NCI-H1930 (cell line): ENCODE results near the gene ICAM1.
"Not testable (repeated sequence)": the region's sequence is repeated elsewhere in the genome, so short reads cannot be mapped to it uniquely, and the experiment has no call there.

Experiments
- DNase-seq, 2 experiments: peaks; one replicate each; lab custom pipeline; 2025; lab: John Stamatoyannopoulos, UW

The ICAM1 gene, protein sequence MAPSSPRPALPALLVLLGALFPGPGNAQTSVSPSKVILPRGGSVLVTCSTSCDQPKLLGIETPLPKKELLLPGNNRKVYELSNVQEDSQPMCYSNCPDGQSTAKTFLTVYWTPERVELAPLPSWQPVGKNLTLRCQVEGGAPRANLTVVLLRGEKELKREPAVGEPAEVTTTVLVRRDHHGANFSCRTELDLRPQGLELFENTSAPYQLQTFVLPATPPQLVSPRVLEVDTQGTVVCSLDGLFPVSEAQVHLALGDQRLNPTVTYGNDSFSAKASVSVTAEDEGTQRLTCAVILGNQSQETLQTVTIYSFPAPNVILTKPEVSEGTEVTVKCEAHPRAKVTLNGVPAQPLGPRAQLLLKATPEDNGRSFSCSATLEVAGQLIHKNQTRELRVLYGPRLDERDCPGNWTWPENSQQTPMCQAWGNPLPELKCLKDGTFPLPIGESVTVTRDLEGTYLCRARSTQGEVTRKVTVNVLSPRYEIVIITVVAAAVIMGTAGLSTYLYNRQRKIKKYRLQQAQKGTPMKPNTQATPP

GRCh38 chr19:10270616-10271394 lies at the start of gene ICAM1:
Gene ICAM1 (plus strand): TSS chr19:10271120. CDS start chr19:10271160, 40 bp downstream.
- no peak for DNase-seq

- DNase-seq: no peak
These were observed 48.6 kb upstream of the ICAM1 start for GRCh38 chr19:10222201-10222890.

GRCh38 chr19:10223488-10224213 lies 47.3 kb upstream of the ICAM1 start:
- no peak for DNase-seq

- no peak for DNase-seq
These were observed 46.6 kb upstream of the ICAM1 start for GRCh38 chr19:10224337-10224736.

GRCh38 chr19:10226021-10226375 lies 44.9 kb upstream of the ICAM1 start:
- no peak for DNase-seq

DNA sequence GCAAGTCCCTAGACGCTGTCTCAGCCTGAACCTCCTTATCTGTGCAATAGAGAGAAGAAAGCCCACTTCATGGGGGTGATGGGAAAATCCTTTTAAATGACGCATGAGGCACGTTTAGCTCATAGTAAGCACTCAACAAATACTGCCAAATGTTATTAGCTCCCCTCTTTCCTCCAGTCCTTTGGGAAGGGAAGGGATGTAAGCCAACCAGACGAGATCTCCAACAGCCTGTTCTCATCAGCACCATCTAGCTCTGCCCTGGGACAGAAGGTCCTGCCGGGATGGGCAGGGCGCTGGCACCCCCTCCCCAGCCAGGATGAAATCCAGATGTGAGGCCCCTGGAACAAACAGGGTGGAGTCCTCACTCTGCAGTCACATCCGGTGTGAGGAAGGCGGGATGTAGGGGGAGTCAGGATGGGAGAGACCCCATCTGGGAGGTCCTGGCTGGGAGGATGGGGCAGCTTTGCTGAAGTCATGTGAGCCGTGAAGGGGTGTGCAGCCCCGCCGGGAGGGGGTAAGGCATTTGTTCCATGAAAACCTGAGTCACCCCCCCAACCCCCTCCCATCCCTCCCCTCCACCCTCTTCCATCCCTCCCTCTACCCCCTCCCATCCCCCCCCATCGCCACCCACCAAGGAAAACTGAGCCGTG lies 44.4 kb upstream of the ICAM1 start:
- DNase-seq: no peak

GRCh38 chr19:10227026-10227971 lies 43.6 kb upstream of the ICAM1 start:
- DNase-seq: no peak

DNA sequence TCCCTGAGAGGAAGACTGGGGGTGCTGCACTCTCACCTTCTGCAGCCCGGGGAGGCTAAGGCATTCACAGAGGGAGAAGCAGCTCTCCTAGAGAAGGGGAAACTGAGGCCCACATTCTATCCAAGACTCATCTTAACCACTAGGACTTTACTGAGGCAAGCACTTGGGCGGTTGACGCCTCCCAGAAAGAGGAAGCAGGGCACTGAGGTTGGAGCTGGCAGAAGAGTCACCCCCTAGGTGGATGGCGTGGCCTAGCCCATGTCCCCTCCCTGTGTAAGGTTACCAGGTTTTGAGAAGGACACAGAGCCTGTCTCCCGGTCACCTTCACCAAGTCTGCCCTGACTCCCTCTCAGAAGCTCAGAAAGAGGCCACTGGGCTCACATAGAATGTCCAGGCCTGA lies 42.5 kb upstream of the ICAM1 start:
- DNase-seq: no peak

DNA sequence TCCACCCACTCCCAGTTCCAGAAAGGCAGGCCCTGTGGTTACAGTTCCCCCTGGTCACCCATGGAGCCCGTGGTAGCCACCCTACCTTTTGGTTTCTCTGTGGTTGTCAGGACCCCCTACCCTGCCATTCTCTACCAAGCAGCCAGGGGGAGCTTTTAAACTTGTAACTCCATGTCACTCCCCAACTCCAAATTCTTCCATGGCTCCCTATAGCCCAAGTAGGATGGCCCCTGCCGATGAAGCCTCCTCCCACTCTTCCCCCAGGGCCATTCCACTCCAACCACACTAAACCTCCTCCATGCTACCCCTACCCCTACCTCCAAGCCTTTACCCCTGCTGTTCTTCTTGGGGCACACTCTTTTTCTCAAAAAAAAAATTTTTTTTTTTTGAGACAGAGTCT lies 42.0 kb upstream of the ICAM1 start:
- DNase-seq: no peak

- DNase-seq: peak in 1 of 2 experiments; percentile 38
These were observed 40.6 kb upstream of the ICAM1 start for GRCh38 chr19:10230173-10230860.

DNA sequence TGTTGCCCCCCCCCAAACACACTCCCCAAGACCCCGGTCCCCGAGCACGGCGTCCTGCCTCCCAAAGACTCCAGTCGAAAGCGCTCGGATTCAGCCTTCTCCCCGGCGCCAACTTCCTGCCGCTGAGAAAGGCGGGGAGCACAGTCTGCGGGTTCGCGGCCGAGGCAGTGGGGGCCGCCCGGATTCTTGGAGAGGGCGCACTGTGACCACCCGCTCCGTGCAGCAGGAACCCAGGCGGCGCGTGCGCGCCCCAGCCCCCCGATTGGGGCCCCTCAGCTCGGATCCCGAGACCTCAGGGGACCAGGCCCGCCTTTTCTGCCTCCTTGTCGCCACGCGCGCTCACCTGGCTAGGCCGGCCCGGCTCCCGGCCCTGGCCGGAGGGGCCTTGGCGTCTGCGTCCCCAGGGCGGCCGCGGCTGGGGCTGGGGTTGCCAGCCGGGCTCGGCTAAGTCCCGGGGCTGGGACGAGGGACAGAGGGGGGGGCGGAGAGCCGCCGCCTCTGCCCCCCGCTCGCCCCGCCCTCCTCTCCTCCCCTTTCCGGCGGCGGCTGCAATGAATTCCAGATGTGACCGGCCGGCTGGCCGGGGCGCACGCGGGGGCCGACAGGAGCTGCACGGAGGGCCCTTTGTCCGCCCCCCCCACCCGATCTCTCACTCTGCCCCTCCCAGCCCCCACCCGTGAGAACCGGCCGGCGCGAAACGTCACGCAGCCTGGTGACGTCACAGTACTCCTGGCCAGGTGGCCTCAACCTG lies 39.9 kb upstream of the ICAM1 start, which contains the start of gene S1PR2:
Gene S1PR2, minus strand, starts transcription at position 471 of the 751 bp plus-strand sequence. CDS start 6,426 bp downstream, outside the sequence.
- peak; percentile 58 to 63 for DNase-seq

DNA sequence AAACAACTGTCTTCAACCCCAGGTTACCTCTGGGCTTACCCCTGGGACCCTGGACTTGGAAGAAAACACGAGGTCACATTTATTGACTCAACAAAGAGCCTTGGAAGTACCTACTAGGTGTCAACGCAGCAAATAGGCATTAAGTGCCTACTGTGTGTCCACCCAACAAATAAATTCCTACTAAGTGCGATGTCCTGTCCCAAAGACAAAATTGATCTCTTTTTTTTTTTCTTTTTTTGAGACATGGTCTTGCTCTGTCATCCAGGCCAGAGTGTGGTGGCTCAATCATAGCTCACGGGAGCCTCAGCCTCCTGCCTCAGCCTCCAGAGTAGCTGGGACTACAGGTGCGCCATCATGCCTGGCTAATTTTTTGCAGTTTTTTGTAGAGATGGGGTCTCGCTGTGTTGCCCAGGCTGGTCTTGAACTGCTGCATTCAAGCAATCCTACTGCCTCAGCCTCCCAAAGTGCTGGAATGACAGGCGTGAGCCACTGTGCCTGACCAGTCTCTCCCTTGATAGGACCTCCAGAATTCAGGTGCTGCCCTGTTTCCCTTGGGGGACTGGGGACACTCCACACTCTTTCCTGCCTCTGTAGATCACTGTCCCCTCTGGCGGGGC lies 39.2 kb upstream of the ICAM1 start:
- DNase-seq: no peak

- DNase-seq: no peak
These were observed 37.0 kb upstream of the ICAM1 start for GRCh38 chr19:10233946-10234345.

- no peak for DNase-seq
These were observed 35.9 kb upstream of the ICAM1 start for GRCh38 chr19:10235003-10235402.

GRCh38 chr19:10235409-10235808 lies 35.5 kb upstream of the ICAM1 start:
- DNase-seq: not testable (repeated sequence)

- DNase-seq: no peak
These were observed 33.2 kb upstream of the ICAM1 start for GRCh38 chr19:10237702-10238101.

DNA sequence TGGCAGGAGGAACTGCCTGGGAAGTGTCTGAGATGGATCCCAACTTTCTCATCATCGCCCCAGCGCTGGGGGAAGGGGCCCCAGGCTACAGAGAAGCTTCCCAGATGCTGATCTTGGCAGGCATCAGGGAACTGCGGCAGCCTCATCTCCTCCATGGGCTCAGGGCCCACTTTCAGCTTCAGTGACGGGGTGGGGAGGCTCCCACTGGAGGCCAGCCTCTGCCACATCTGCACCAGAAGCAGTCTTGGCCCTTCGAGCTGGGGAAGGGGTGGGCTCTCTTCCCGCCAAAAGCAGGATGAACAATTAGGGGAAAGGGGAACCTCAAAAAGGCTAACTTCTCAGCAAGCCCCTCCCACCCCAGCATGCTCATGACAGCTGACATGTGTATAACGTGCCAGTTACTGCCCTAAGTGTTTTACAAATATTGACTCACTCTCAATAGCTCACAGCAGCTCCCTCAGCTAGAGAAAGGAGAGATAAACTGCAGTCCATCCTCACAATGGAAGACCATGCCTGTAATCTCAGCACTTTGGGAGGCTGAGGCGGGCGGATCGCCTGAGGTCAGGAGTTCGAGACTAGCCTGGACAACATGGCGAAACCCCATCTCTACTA lies 32.6 kb upstream of the ICAM1 start:
- peak; percentile 66 to 76 for DNase-seq
